GM12865 (cell line): ENCODE results near the gene FGFR4.

ENCODE experiments used
- DNase-seq: peaks from one replicate; pipeline ENCODE4 v3.0.0; 2010; ENCODE audit warnings: low read depth
- H3K4me3 ChIP-seq: 2 replicates; pipeline ENCODE4 v1.5.1; 2011; ENCODE audit warnings: mild to moderate bottlenecking, low read depth, low read length, control low read depth
- CTCF ChIP-seq: IDR thresholded peaks from 2 replicates; pipeline ENCODE4 v1.5.1; 2011; ENCODE audit warnings: low read length, control low read depth, low read depth, inconsistent platforms; ENCODE audit not compliant: insufficient read depth; ENCODE audit errors: missing control alignments

FGFR4 gene

GRCh38 chr5:177099422-177100093, 12.8 kb downstream of the FGFR4 start:
- DNase-seq = no peak
- TF ChIP-seq CTCF = no peak
- H3K4me3 ChIP-seq = no peak overlapping the region

GRCh38 chr5:177100714-177101121, 14.0 kb downstream of the FGFR4 start:
- no peak overlapping the region for H3K4me3 ChIP-seq
- TF ChIP-seq CTCF = no peak
- DNase-seq = no peak

- no peak for DNase-seq
- H3K4me3 ChIP-seq = no peak overlapping the region
- TF ChIP-seq CTCF = no peak
Measured at GRCh38 chr5:177103523-177104253, 17.0 kb downstream of the FGFR4 start.

- no peak for DNase-seq
- TF ChIP-seq CTCF = no peak
- no peak overlapping the region for H3K4me3 ChIP-seq
Measured at GRCh38 chr5:177105691-177106476, 19.2 kb downstream of the FGFR4 start.

- no peak overlapping the region for H3K4me3 ChIP-seq
- TF ChIP-seq CTCF = no peak
- DNase-seq = no peak
Measured at GRCh38 chr5:177107159-177107558, 20.4 kb downstream of the FGFR4 start.

- H3K4me3 ChIP-seq = no peak overlapping the region
- DNase-seq = no peak
- TF ChIP-seq CTCF = no peak
Measured at GRCh38 chr5:177109810-177110209, 23.1 kb downstream of the FGFR4 start.
